Ramos (cell line): ENCODE results near the gene RAD50.

Experiments
- in situ Hi-C: fragments of 300-500 bp; cut with MboI; formaldehyde crosslinking; loops from one replicate; pipeline ENCODE4 v1.14.3; 2022; ENCODE audit warnings: low sequenced_read_pairs; ENCODE audit not compliant: unreplicated experiment

Gene RAD50

DNA sequence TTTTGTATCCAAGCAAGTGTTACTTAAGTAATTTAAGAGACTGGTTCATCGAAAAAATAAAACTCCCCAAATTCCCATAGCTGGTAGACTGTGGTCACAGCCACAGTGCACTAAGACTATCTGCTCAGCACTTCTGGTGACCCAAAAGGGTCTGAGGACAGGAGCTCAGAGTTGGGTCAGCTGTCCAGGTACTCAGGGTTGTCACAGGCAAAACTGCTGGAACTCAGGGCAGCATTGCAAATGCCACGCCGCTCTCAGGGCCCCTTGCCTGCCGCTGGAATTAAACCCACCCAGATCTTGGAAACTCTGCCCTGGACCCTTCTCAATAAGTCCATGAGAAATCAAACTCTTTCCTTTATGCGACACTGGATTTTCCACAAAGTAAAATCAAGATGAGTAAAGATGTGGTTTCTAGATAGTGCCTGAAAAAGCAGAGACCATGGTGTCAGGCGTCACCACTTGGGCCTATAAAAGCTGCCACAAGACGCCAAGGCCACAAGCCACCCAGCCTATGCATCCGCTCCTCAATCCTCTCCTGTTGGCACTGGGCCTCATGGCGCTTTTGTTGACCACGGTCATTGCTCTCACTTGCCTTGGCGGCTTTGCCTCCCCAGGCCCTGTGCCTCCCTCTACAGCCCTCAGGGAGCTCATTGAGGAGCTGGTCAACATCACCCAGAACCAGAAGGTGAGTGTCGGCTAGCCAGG lies 101.1 kb downstream of the RAD50 start, which contains the start of gene IL13:
TSS of gene IL13 (plus strand) at position 498 of the 705 bp plus-strand sequence. CDS start at position 512, 14 bp downstream.
- in situ Hi-C loops = loop anchor here (10.0 kb wide), 1 partner anchor 167 kb away; no protein-coding TSS in a partner anchor

DNA sequence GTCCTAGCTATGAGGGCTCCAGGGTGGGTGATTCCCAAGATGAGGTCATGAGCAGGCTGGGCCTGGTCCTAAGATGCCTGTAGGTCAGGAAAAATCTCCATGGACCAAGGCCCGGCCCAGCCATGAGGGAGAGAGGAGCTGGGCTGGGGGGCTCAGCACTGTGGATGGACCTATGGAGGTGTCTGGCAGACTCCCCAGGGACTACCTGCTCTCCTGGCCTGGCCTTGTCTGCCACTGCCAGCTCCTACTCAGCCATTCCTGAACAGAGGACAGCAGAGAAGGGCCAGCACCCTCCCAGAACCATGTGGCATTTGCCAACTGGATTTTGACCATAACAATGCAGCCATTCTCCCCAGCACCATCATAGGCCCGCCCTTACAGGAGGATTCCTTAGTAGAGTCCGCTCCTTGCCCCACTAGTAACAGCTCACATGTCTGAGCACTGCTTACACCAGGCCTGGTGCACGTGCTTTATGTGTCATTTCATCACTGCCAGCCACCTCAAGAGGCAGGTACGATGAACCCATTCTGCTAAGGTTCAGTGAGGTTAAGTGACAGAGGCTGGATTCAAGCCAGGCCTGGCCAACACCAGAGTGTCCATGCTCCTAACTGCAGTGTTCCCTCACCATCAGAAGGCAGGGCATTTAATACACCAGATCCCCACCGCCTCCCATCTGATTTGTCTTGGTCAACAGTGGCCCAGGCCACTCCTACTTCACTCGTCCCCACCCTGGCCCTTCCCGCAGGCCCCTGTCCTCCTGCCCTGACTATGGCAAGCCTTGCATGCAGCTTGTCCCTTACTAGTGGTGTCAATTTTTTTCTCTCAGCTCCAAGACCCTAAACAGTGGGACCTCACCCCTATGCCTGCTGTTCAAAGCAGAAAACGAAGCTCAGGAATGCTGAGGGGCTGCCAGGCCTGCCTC lies 101.9 kb downstream of the RAD50 start:
- in situ Hi-C loops = loop anchor here (10.0 kb wide), 1 partner anchor 166 kb away; no protein-coding TSS in a partner anchor

DNA sequence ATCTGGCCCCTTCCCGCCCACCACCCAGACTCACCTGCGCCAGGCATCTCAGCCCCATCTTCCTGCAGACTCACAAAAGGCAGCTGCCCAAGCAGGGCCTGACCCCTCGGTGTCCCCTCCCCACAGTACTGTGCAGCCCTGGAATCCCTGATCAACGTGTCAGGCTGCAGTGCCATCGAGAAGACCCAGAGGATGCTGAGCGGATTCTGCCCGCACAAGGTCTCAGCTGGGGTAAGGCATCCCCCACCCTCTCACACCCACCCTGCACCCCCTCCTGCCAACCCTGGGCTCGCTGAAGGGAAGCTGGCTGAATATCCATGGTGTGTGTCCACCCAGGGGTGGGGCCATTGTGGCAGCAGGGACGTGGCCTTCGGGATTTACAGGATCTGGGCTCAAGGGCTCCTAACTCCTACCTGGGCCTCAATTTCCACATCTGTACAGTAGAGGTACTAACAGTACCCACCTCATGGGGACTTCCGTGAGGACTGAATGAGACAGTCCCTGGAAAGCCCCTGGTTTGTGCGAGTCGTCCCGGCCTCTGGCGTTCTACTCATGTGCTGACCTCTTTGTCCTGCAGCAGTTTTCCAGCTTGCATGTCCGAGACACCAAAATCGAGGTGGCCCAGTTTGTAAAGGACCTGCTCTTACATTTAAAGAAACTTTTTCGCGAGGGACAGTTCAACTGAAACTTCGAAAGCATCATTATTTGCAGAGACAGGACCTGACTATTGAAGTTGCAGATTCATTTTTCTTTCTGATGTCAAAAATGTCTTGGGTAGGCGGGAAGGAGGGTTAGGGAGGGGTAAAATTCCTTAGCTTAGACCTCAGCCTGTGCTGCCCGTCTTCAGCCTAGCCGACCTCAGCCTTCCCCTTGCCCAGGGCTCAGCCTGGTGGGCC lies 103.1 kb downstream of the RAD50 start:
- in situ Hi-C loops = loop anchor here (10.0 kb wide), 1 partner anchor 165 kb away; no protein-coding TSS in a partner anchor

- in situ Hi-C loops = no loop called here
These were observed 104.6 kb downstream of the RAD50 start for GRCh38 chr5:132661231-132662003.

DNA sequence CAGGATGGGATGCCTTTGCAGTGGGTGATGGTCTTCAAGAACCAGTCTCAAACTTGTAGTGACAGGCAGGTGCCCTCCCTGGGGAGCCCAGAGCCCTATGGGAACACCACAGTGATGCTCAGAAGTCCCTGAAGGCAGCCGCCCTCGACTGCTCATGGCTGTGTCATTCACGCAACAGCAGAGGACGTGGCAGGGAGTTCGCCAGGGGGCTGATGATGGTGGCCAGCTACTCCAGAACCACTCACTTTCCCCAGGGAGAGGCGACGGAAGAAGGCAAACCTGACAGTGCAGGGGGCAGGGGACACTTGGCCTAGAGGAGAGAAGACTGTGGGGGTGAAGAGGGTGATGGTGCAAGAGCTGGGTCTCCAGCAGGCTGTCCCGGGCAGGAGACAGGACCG lies 105.2 kb downstream of the RAD50 start:
- in situ Hi-C loops = no loop called here

DNA sequence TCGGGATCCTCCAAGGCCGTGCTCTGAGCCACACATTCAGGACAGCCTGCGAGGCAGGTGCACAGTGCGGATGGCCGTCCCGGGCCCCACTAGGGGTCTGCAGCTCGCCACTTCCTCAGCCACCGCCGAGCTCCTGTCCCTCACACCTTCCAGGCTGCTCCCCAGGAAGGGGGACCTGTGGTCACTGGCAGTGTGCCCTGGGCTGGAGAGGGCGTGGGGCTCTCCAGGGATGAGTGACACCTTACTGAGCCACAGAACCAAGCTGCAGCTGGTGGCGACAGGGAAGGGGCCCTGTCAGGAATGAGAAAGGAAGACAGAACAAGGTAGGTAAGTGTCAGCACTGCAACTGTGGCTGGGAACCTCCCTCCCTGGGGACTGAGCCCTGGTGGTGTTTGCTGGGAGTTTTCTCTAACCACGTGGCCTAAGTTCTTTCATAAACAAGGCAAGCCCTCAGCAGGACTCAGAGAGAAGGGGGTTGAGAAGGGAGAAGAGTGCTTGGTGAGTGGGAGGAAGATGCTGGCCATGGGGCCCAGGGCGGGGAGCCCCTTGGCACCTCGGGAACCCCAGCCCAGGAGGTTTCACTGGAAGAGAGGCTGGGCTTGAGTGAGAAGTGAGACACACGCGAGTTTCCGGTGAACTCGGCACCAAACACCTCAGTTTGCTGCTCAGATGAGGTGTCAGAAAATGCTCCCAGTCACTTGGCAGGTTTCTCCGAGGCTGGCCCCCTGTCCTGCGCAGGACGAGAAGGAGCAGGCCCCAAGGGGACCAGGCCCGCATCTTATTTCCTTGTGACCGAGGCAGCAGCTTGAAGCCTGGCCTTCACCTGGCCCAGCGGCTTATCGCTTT lies 106.4 kb downstream of the RAD50 start:
- in situ Hi-C loops = no loop called here

DNA sequence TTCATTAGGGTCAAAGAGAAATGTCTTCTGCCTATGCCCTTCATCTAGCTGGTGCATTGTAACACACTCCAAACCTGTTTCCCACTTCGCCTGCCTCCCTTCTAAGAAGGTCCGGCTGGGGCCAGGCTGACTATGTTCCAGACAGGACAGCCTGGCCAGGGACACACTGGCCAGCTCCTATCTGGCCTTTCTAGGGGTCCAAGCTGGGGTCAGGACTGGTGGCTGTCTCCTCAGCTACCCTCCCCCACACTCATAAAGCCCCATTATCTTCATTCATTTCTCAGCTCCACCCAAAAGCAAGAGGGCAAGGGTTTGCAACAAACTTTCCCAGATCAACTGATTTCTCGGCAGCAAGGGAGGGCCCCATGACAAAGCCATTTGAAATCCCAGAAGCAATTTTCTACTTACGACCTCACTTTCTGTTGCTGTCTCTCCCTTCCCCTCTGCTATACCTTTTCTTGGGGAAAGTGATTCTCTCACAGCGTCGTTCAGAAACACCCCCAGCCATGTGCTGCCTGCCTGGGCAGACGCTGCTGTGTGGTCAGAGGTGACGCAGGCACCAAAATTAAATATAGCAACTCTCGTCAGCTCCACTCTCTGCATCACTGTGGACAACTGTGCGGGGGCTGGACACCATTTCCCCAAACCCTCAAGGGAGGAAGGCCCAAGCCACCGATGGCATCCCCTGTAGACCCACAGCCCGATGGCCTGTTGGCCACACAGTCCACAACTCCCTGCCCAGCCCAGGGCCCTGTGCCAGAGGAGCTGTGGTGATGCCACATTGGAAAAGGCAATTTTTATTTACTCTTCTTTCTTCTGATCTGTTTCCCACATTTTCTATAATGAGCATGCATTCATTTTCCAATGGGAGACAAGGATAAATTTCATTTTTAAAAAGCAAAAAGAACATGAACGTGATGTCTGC lies 107.3 kb downstream of the RAD50 start:
- in situ Hi-C loops = no loop called here

DNA sequence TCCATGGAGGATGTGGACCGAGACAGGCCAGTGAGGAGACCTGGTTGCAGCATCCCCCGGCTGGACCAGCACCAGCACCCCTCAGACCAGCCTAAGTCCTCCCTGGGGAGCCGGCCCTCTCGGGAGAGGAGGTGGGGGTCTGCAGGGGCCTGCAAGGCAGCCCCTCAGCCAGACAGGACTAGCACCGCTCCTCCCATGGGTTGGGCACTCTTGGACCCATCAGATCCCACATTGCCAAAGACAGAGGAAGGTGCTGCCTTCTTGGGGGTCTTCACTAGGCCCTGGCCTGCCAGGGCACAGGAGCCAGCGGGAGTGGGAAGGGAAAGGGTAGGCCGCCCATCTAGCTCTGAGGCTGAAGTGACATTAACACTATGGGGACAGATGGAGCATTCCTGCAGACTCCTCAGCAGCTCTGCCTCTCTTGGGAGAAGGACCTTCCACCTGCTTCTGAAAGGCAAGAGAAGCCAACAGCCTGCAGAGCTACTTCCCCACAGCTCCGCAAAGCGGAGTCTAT lies 108.0 kb downstream of the RAD50 start:
- in situ Hi-C loops = no loop called here

DNA sequence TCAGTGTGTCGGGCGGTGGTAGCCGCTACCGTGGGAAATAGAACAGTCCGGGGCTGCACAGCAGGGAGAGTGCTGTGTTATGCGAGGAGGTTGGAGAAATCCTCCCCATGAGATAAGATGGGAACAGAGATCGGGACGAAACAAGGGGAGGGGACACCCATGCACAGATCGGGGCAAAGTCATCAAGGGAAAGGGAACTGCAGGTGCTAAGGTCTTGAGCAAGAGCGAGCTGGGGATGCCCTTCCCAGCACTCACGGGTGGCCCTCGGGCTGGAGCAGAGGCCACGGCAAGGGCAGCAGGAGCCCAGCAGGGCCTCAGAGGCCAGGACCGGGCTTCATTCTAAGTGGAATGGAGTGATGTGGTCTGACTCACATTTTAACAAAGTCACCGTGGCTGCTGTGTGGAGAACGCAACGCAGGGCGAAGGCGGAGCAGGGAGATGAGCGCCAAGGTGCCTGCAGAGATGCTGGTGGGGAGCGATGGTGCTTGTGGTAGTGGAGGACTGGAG lies 108.8 kb downstream of the RAD50 start:
- in situ Hi-C loops = no loop called here

GRCh38 chr5:132666310-132667123 lies 109.7 kb downstream of the RAD50 start:
- in situ Hi-C loops = no loop called here

GRCh38 chr5:132667309-132667708 lies 110.5 kb downstream of the RAD50 start:
- in situ Hi-C loops = no loop called here

DNA sequence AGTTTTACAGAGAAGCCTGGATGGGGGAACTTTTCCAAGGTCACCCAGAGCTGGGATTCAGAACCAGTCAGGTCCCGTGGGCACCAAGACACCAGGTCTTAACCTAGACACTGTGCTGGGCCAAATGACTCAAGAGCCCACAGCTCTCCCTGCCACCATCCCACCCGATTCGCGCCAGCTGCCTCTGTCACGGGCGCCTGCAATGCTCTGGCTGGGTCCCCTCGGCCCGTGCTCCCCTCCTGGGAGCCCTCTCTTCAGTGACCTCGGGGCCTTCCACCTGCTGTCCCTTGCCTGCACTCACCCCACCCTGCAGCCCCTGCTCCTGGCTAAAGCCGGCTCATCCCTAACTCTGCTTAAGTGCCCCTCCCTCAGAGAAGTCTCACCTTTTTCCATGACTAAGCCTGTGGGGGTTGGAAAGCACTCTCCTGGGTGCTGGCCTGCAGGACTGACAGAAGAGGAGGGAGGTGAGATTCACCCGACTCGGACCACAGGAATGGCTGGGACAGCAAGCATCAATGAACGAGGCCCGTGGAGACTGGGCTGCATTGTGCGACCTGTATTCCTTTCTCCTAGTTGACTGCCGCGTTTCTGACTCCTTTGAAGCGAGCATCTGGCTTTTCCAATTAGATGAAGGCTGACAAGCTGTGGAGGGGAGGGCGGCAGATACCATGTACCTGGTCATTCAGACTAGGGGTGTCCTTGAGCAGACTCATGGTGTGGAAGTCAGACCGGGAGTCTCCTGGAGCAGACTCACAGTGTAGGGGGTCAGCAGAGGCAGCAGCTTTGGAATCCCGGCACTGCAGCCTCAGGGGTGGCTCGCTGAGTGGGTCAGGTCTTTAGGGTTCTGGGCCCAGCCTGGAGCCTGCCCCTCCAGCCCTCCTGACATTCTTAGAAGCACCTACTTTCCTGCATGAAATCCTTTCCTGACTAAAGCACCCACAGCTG lies 111.3 kb downstream of the RAD50 start:
- in situ Hi-C loops = no loop called here

- in situ Hi-C loops = no loop called here
These were observed 112.1 kb downstream of the RAD50 start for GRCh38 chr5:132668706-132669454.

DNA sequence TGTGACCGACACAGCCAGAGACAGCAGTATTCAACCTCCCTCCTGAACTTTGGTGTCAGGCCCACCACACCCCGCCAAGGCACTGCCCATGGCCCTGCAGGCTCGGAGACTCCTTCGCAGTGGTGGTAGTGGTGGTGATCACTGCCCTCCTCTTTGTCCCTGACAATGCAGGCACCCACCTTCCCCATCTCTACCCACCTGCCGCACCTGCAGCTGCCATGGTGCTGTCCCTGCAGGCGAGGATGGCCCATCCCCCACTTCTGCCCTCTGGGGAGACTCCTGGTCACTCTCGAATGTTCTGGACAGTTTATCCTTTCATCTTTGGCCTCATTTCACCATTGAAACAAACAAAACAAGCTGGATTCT lies 112.7 kb downstream of the RAD50 start:
- in situ Hi-C loops = no loop called here
